PC-3 (cell line): Measurements from ENCODE around the gene MB.

Source experiments
- CTCF ChIP-seq: fragments of 300-600 bp; sonication (generic); conservative IDR thresholded peaks from 2 replicates; pipeline ENCODE4 v1.5.1; 2017; ENCODE audit warnings: antibody characterized with exemption, low read depth, mild to moderate bottlenecking, low read length
- EZH2 ChIP-seq: fragments of 300-600 bp; sonication (generic); IDR thresholded peaks from one replicate; pipeline ENCODE4 v1.6.1; 2017; ENCODE audit warnings: antibody characterized with exemption, mild to moderate bottlenecking, low read length; ENCODE audit not compliant: unreplicated experiment

DNA sequence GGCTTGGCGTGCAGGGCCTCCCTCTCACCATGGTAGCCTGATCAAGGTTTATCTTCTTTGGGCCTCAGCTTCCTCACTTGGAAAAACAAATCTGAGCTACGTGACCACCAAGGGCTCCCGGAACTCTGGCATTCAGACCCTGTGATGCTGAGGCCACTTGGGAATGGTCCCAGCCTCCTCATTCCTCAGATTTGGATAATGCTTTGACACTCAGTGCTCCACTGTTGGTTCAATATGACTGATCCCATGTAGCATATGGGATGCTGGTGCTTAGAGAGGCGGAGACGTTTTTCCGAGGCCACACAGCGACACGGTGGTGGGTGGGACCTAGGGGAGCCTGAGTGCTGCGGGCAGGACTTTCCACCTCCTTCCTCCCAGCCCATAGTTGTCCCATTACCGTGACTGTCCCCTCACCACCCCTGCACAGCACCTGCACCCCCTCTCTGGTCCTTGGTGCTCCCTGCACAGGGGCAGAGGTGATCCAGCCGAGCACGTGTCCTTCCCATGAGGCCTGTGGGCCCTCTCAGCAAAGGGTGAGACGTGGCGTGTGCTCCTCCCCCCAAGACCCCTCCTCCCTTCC is 23.1 kb downstream of the MB start:
- TF ChIP-seq CTCF (no peak), EZH2 (no peak)
